NCI-H82 treated with DMSO at 0.1 percent for 48 hours (cell line): ENCODE data around the gene DOCK3.
"Not testable (repeated sequence)": the region's sequence is repeated elsewhere in the genome, so short reads cannot be mapped to it uniquely, and the experiment has no call there.

Experiments
- DNase-seq: peaks from one replicate; lab custom pipeline; 2025; ENCODE audit not compliant: unreplicated experiment; lab: John Stamatoyannopoulos, UW

Gene DOCK3

GRCh38 chr3:51354172-51354571 is 679.4 kb downstream of the DOCK3 start:
- no peak for DNase-seq

GRCh38 chr3:51354731-51355615 is 680.2 kb downstream of the DOCK3 start:
- DNase-seq, result no peak

- DNase-seq, result no peak
These were observed 681.3 kb downstream of the DOCK3 start for GRCh38 chr3:51355891-51356578.

- no peak for DNase-seq
These were observed 683.1 kb downstream of the DOCK3 start for GRCh38 chr3:51357856-51358255.

DNA sequence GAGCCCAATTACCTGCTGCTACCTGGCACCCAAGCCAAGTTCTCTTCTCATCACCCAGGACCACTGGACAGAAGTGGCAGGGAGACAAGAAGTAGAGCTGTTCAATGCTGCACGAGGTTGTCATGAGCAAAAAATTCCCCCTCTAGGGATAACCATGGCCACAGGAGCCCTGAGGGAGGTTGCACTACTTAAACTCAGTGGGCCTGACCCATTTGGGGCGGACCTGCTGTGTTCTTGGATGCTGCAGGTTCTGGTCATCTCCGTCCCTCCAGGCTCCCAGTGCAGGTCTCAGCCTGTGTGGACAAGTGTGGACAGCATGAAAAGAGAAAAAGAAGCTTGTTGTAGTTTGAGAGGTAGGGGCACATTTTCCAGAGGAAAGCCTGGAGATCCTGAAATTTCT is 684.3 kb downstream of the DOCK3 start:
- no peak for DNase-seq

- no peak for DNase-seq
These were observed 686.1 kb downstream of the DOCK3 start for GRCh38 chr3:51360806-51361205.

GRCh38 chr3:51361746-51362145 is 687.0 kb downstream of the DOCK3 start:
- no peak for DNase-seq

DNA sequence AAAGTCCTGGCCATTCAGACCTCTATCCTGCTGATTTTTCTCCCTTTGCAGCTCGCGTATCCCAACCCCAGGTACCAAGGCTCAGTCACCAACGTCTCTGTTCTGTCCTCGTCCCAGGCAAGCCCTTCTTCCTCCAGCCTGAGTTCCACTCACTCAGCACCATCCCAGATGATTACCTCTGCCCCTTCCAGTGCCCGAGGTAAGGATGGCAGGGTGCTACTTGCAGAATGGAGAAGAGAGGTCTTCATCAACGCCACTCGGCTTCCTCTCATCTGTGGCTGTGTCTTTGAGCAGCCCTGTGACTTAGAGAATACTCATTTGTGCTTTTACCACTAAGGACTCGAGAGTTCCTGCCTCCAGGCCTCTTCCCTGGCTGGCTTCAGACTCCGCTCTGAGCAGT is 687.7 kb downstream of the DOCK3 start:
- DNase-seq, result no peak

DNA sequence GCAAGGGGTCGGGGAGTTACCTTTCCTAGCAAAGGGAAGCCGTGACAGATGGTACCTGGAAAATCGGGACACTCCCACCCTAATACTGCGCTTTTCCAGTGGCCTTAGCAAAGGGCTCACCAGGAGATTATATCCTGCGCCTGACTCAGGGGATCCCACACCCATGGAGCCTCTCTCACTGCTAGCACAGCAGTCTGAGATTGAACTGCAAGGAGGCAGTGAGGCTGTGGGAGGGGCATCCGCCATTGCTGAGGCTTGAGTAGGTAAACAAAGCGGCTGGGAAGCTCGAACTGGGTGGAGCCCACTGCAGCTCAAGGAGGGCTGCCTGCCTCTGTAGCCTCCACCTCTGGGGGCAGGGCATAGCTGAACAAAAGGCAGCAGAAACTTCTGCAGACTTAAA is 693.5 kb downstream of the DOCK3 start:
- DNase-seq, result not testable (repeated sequence)

GRCh38 chr3:51371943-51372557 is 697.3 kb downstream of the DOCK3 start:
- DNase-seq, result no peak

- DNase-seq, result no peak
These were observed 699.1 kb downstream of the DOCK3 start for GRCh38 chr3:51373658-51374421.

GRCh38 chr3:51374456-51374855 is 699.7 kb downstream of the DOCK3 start:
- DNase-seq, result no peak

DNA sequence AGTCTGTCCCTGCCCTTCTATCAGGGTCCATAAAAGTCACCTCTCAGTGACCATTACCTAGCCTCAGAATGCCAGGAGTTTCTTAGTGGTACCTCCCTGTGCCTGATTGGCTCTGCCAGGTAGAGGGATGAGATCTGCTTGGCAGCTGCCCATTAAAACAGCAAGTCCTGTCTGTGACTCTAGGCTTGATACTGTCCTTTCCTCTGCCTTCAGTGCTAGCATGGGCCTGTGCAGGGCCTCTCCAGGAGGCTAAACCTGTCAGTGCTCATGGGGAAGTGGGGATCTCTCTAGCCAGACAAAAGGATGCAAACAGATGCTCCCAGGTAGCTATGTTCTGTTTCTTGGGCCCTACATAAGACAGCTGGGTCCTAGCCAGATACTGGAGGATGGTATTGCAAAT is 700.4 kb downstream of the DOCK3 start:
- DNase-seq, result no peak

DNA sequence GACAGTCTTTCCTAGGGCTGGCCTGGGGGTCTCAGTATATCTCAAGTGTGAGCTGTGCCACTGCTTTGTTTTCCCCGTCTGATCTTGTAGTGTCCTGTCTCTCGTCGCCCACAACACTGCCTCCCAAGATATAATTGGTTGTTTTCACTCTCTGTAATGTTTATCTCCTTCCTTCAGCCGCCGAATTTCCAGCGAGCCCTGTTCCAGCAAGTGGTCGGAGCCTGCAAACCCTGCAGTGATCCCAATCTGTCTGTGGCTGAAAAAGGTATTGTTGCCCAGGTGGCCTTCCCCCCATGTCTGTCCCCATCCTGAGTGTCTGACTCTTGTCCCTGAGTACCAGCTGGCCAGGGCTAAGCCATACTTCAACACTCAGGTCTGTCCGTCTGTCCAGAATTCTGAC is 700.8 kb downstream of the DOCK3 start:
- no peak for DNase-seq

GRCh38 chr3:51378065-51378464 is 703.3 kb downstream of the DOCK3 start:
- no peak for DNase-seq

GRCh38 chr3:51378726-51379125 is 704.0 kb downstream of the DOCK3 start:
- DNase-seq, result no peak

DNA sequence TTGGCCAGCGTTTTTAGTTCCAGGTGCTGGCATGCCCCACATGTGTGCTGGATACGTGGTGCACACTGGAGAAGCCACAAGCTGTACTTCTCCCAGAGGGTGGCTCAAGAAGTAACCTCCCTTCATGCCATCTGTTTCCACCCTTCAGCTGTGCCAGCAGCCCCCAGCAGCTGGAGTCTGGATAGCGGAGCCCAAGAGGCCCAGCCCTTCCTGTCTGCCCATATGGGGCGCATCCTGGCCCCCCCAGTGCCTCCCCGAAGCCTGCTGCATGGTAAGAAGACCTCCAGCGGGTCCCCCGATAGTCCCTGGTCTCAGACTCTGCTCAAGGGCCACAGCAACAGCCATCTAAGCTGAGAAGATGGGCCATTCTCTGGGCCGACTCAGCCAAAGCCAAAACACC is 704.6 kb downstream of the DOCK3 start:
- no peak for DNase-seq

DNA sequence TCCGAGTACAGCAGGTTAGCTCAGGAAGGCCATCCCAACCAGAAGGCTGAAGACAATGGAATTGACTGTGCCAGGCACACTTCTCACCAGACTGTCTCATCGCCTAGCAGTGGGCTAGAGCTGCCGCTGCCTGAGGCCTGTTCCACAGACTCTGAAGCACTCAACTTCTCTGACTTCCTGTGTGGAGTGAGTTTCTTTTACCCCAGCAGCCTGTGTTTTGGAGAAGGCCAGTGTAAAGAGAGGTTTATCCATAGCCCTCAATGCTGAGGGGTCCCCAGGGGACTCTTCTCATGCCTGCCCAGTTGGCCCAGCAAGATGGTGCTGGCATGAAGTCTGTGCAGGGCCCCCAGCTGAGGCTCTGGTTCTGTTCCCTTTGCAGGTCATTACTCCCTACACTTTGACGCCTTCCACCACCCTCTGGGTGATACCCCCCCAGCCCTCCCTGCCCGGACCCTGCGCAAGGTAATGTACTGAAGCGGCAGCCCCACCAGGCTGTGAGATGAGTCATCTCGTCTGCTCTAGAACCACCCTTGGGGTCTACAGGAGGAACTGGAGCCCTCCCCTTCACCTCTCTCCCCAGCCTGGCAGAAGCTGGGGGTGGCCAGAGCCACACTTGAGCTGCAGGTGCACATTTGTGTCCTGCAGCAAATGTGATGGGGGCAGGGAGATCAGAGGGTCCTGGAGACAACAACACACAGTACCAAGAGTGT is 705.2 kb downstream of the DOCK3 start:
- DNase-seq, result no peak

- DNase-seq, result no peak
These were observed 706.0 kb downstream of the DOCK3 start for GRCh38 chr3:51380601-51381332.

DNA sequence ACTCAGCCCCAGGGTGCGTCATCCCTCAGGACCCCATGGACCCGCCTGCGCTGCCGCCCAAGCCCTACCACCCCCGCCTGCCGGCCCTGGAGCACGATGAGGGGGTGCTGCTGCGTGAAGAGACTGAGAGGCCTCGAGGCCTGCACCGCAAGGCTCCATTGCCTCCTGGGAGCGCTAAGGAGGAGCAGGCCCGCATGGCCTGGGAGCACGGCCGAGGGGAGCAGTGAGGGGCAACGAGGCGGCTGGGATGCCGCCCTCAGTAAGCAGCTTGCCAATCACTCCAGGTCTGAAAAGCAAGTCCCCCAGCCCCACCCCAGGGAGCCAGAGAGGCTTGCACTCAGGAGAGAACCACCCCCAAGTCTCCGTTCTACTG is 706.6 kb downstream of the DOCK3 start:
- no peak for DNase-seq
